ENCODE results near the gene NALCN.

- TF ChIP-seq GATA2 (IDR thresholded peaks at IDR 0.05; ENCODE audit: low read depth, low read length) (no peak), GATA3 (IDR thresholded peaks at IDR 0.05; ENCODE audit: low read depth, low read length) (no peak)
These were observed 264.1 kb downstream of the NALCN start for GRCh38 chr13:101152184-101152583.
